Neural progenitor cell (in vitro differentiated cells): Measurements from ENCODE around the gene BOC. TPM values are rescaled to one million over a fixed set of nuclear protein-coding genes. Genes with fewer than 3 reads are reported as not detected.

Experiments used
- DNase-seq: peaks from one replicate; pipeline ENCODE4 v3.0.0-alpha.2; 2016; ENCODE audit warnings: low spot score
- H2AFZ ChIP-seq: fragments of 200-600 bp; sonication (generic); replicated peaks from 2 replicates; pipeline ENCODE4 v1.6.1; 2016; ENCODE audit warnings: antibody characterized with exemption
- H3F3A ChIP-seq: fragments of 200-600 bp; sonication (generic); 2 replicates; pipeline ENCODE4 v1.6.1; 2016; ENCODE audit warnings: antibody characterized with exemption, low read depth
- H3K27ac ChIP-seq: fragments of 200-600 bp; sonication (generic); 2 replicates; pipeline ENCODE4 v1.5.1; 2016; ENCODE audit warnings: mild to moderate bottlenecking
- H3K27me3 ChIP-seq: fragments of 200-600 bp; sonication (generic); 2 replicates; pipeline ENCODE4 v1.6.1; 2016; ENCODE audit warnings: mild to moderate bottlenecking, moderate library complexity
- H3K36me3 ChIP-seq: fragments of 200-600 bp; sonication (generic); 2 replicates; pipeline ENCODE4 v1.5.1; 2016
- H3K4me1 ChIP-seq: fragments of 200-600 bp; sonication (generic); 2 replicates; pipeline ENCODE4 v1.6.1; 2016; ENCODE audit warnings: mixed run types
- H3K4me2 ChIP-seq: fragments of 200-600 bp; sonication (generic); 2 replicates; pipeline ENCODE4 v1.6.1; 2016
- H3K4me3 ChIP-seq: fragments of 200-600 bp; sonication (generic); 2 replicates; pipeline ENCODE4 v1.5.1; 2016
- H3K79me2 ChIP-seq: fragments of 200-600 bp; sonication (generic); 2 replicates; pipeline ENCODE4 v1.6.1; 2016; ENCODE audit warnings: low read depth
- H3K9ac ChIP-seq: fragments of 200-600 bp; sonication (generic); 2 replicates; pipeline ENCODE4 v1.6.1; 2016
- H3K9me3 ChIP-seq: fragments of 200-600 bp; sonication (generic); 2 replicates; pipeline ENCODE4 v1.5.1; 2016; ENCODE audit warnings: low read depth
- H4K20me1 ChIP-seq: fragments of 200-600 bp; sonication (generic); 2 replicates; pipeline ENCODE4 v1.6.1; 2016; ENCODE audit warnings: low read depth
- H3K27ac Mint-ChIP-seq: 3 replicates; pipeline ENCODE4 v1.8.0; 2021; ENCODE audit warnings: mixed read lengths
- H3K27me3 Mint-ChIP-seq: 2 replicates; pipeline ENCODE4 v1.8.0; 2022; ENCODE audit warnings: low read depth, mild to moderate bottlenecking, inconsistent platforms, moderate library complexity, mixed read lengths; ENCODE audit not compliant: insufficient read depth
- H3K36me3 Mint-ChIP-seq: 3 replicates; pipeline ENCODE4 v1.8.0; 2021; ENCODE audit warnings: mixed read lengths
- H3K4me1 Mint-ChIP-seq: 3 replicates; pipeline ENCODE4 v1.8.0; 2021; ENCODE audit warnings: mixed read lengths
- H3K4me3 Mint-ChIP-seq: 3 replicates; pipeline ENCODE4 v1.8.0; 2021; ENCODE audit warnings: mild to moderate bottlenecking, moderate library complexity, mixed read lengths
- H3K9me3 Mint-ChIP-seq: 3 replicates; pipeline ENCODE4 v1.8.0; 2020; ENCODE audit warnings: mixed read lengths
- CTCF ChIP-seq: fragments of 200-600 bp; sonication (generic); IDR thresholded peaks from 2 replicates; pipeline ENCODE4 v1.5.1; 2017; ENCODE audit warnings: antibody characterized with exemption, mild to moderate bottlenecking
- EZH2 ChIP-seq: fragments of 200-600 bp; sonication (generic); IDR thresholded peaks from 2 replicates; pipeline ENCODE4 v1.6.1; 2017; ENCODE audit warnings: antibody characterized with exemption, mild to moderate bottlenecking, moderate library complexity
- EZH2phosphoT487 ChIP-seq: fragments of 200-600 bp; sonication (generic); IDR thresholded peaks from 2 replicates; pipeline ENCODE4 v1.6.1; 2017; ENCODE audit warnings: antibody characterized with exemption
- total RNA-seq: library from RNA; depleted of rRNA; stranded (reverse); fragments of >200 nt; gene quantifications from 2 replicates; pipeline ENCODE4 v1.2.3, GENCODE V29; 2015; ENCODE audit warnings: low replicate concordance

BOC gene
- total RNA-seq, 1 donor from 2014 or later, result 35.2 TPM

- Mint-ChIP-seq H3K27ac (no peak overlapping the region), H3K4me3 (no peak overlapping the region), H3K36me3 (peaks cover 7% of the 10 kb centered on the region), H3K9me3 (peaks cover 31% of the 10 kb centered on the region), H3K4me1 (no peaks in the 10 kb centered on the region), H3K27me3 (peaks cover 9% of the 10 kb centered on the region)
- Histone ChIP-seq H3K9me3 (peaks cover 8% of the 10 kb centered on the region), H3K4me3 (no peak overlapping the region), H2AFZ (no peak overlapping the region), H3K9ac (no peak overlapping the region), H3F3A (no peaks in the 10 kb centered on the region), H4K20me1 (no peaks in the 10 kb centered on the region), H3K4me1 (peaks cover 13% of the 10 kb centered on the region), H3K36me3 (no peaks in the 10 kb centered on the region), H3K27me3 (no peaks in the 10 kb centered on the region), H3K27ac (no peak overlapping the region), H3K79me2 (no peaks in the 10 kb centered on the region), H3K4me2 (no peak overlapping the region)
- TF ChIP-seq EZH2phosphoT487 (no peak), EZH2 (no peak), CTCF (no peak)
- DNase-seq, result no peak
Measured at GRCh38 chr3:113185194-113185835, 26.0 kb upstream of the BOC start.

- Mint-ChIP-seq H3K27me3 (peaks cover 12% of the 10 kb centered on the region), H3K27ac (peak overlapping the region; percentile 8), H3K36me3 (peaks cover 11% of the 10 kb centered on the region), H3K9me3 (peaks cover 40% of the 10 kb centered on the region), H3K4me1 (peaks cover 2% of the 10 kb centered on the region), H3K4me3 (no peak overlapping the region)
- no peak for DNase-seq
- H3K9ac ChIP-seq, result no peak overlapping the region
- peaks cover 3% of the 10 kb centered on the region for H3K4me1 ChIP-seq
- H3K79me2 ChIP-seq, result no peaks in the 10 kb centered on the region
- H3F3A ChIP-seq, result no peaks in the 10 kb centered on the region
- H3K36me3 ChIP-seq, result no peaks in the 10 kb centered on the region
- no peak for TF ChIP-seq CTCF
- no peak for TF ChIP-seq EZH2
- no peak for TF ChIP-seq EZH2phosphoT487
- H3K4me3 ChIP-seq, result no peak overlapping the region
- peaks cover 8% of the 10 kb centered on the region for H3K9me3 ChIP-seq
- no peak overlapping the region for H2AFZ ChIP-seq
- no peaks in the 10 kb centered on the region for H4K20me1 ChIP-seq
- no peak overlapping the region for H3K27ac ChIP-seq
- H3K4me2 ChIP-seq, result no peak overlapping the region
- no peaks in the 10 kb centered on the region for H3K27me3 ChIP-seq
Measured at GRCh38 chr3:113186566-113186965, 24.8 kb upstream of the BOC start.

- peaks cover 2% of the 10 kb centered on the region for H3K27me3 Mint-ChIP-seq
- H2AFZ ChIP-seq, result peak overlapping the region; percentile 66
- H3K9ac ChIP-seq, result no peak overlapping the region
- peak; percentile 86 for DNase-seq
- H3K9me3 Mint-ChIP-seq, result peaks cover 39% of the 10 kb centered on the region
- peaks cover 11% of the 10 kb centered on the region for H3K36me3 Mint-ChIP-seq
- H3K9me3 ChIP-seq, result peaks cover 15% of the 10 kb centered on the region
- no peaks in the 10 kb centered on the region for H3K36me3 ChIP-seq
- TF ChIP-seq EZH2 (no peak), CTCF (no peak), EZH2phosphoT487 (no peak)
- peaks cover 27% of the 10 kb centered on the region for H3F3A ChIP-seq
- H3K4me3 ChIP-seq, result no peak overlapping the region
- H3K27ac ChIP-seq, result peak overlapping the region; percentile 90
- peak overlapping the region; percentile 97 for H3K27ac Mint-ChIP-seq
- no peaks in the 10 kb centered on the region for H4K20me1 ChIP-seq
- peaks cover 45% of the 10 kb centered on the region for H3K4me1 Mint-ChIP-seq
- H3K4me1 ChIP-seq, result peaks cover 37% of the 10 kb centered on the region
- peak overlapping the region; percentile 49 for H3K4me3 Mint-ChIP-seq
- peak overlapping the region; percentile 66 for H3K4me2 ChIP-seq
- no peaks in the 10 kb centered on the region for H3K79me2 ChIP-seq
- H3K27me3 ChIP-seq, result no peaks in the 10 kb centered on the region
Measured at GRCh38 chr3:113193288-113193687, 18.1 kb upstream of the BOC start.
